T-helper 17 cell (primary cell): Measurements from ENCODE around the gene FEM1A. TPM values are rescaled to one million over a fixed set of nuclear protein-coding genes. Genes with fewer than 3 reads are reported as not detected.

Experiments used
- total RNA-seq, 4 donors: library from RNA in 2 of 4; stranded (reverse) in 2 of 4; gene quantifications; one replicate each; pipeline ENCODE4 v1.2.3 and lab custom pipeline; 2022 to 2026

FEM1A gene
- total RNA-seq, 2 donors from 2014 or later, result 9.9 to 13.4 TPM

Other genes starting within 250 kb of the FEM1A start
- under 1 TPM; 0.20 to 0.52 TPM for gene SEMA6B, start 232.1 kb upstream of the FEM1A start, total RNA-seq
- gene TNFAIP8L1, start 152.2 kb upstream of the FEM1A start, total RNA-seq, result 10 to 100 TPM; 14.9 to 18.3 TPM
- gene MYDGF, start 121.4 kb upstream of the FEM1A start, total RNA-seq, result 10 to 100 TPM; 33.9 to 37.9 TPM
- gene DPP9, start 67.9 kb upstream of the FEM1A start, total RNA-seq, result 10 to 100 TPM; 84.1 to 91.8 TPM
- 10 to 100 TPM; 23.4 to 29.1 TPM for gene TICAM1, start 40.0 kb downstream of the FEM1A start, total RNA-seq
- 10 to 100 TPM; 19.7 to 21.7 TPM for gene PLIN3, start 75.9 kb downstream of the FEM1A start, total RNA-seq
- 1 to 10 TPM; 4.0 to 4.8 TPM for gene ARRDC5, start 111.2 kb downstream of the FEM1A start, total RNA-seq
- under 1 TPM; 0.12 to 0.34 TPM for gene UHRF1, start 117.8 kb downstream of the FEM1A start, total RNA-seq
- gene KDM4B, start 177.4 kb downstream of the FEM1A start, total RNA-seq, result 10 to 100 TPM; 37.6 to 42.2 TPM